ENCODE measurements around the gene SPTB.
"Not testable (repeated sequence)": the region's sequence is repeated elsewhere in the genome, so short reads cannot be mapped to it uniquely, and the experiment has no call there.

Gene SPTB

DNA sequence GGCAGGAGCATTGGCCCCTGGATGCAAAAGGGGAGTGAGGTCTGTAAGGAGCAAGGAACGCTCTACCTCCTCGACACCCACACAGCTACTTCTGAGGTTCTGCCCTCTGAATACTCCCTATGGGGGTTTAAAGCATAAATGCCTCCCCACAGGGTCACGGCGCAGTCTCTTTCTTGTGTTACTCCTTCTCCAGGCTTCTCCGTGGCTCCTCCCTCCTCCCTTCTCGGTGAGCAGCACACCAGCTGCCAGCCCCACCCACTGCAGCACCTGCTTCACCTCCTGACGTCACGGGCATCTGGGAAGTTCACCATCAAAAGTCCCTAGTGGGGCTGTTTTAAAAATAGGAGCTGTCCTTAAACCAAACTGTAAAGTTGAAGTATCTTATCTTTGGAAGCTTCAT lies 67.3 kb downstream of the SPTB start:
- H3K27me3 ChIP-seq (ENCODE audit: control insufficient read depth in 1 of 2, insufficient read depth in 2 of 2, low read length in 2 of 2) = no peaks in the 10 kb centered on the region
- H3K36me3 ChIP-seq (ENCODE audit: control insufficient read depth in 1 of 2, insufficient read depth in 2 of 2, low read length in 2 of 2) = no peaks in the 10 kb centered on the region
- H3K27ac ChIP-seq (ENCODE audit: low read depth, low read length) = no peak overlapping the region
- no peak overlapping the region for H3K4me3 ChIP-seq (ENCODE audit: low read depth in 1 of 2, low read length in 2 of 2)
- no peaks in the 10 kb centered on the region for H3K9me3 ChIP-seq (ENCODE audit: control insufficient read depth in 1 of 2, low read length in 2 of 2)
- no peak overlapping the region for H3K9ac ChIP-seq (ENCODE audit: low read depth in 1 of 2, low read length in 2 of 2)
- peaks cover 0 to 3% of the 10 kb centered on the region in 2 donors for H3K4me1 ChIP-seq (ENCODE audit: control insufficient read depth in 1 of 2, insufficient read depth in 2 of 2, low read length in 2 of 2)

GRCh38 chr14:64811676-64812075 lies 68.0 kb downstream of the SPTB start:
- Histone ChIP-seq H3K36me3 (ENCODE audit: control insufficient read depth in 1 of 2, insufficient read depth in 2 of 2, low read length in 2 of 2) (no peaks in the 10 kb centered on the region), H3K27ac (ENCODE audit: low read depth, low read length) (no peak overlapping the region), H3K9me3 (ENCODE audit: control insufficient read depth in 1 of 2, low read length in 2 of 2) (no peaks in the 10 kb centered on the region), H3K4me1 (ENCODE audit: control insufficient read depth in 1 of 2, insufficient read depth in 2 of 2, low read length in 2 of 2) (peaks cover 0 to 3% of the 10 kb centered on the region in 2 donors), H3K4me3 (ENCODE audit: low read depth in 1 of 2, low read length in 2 of 2) (no peak overlapping the region), H3K27me3 (ENCODE audit: control insufficient read depth in 1 of 2, insufficient read depth in 2 of 2, low read length in 2 of 2) (no peaks in the 10 kb centered on the region), H3K9ac (ENCODE audit: low read depth in 1 of 2, low read length in 2 of 2) (no peak overlapping the region)

DNA sequence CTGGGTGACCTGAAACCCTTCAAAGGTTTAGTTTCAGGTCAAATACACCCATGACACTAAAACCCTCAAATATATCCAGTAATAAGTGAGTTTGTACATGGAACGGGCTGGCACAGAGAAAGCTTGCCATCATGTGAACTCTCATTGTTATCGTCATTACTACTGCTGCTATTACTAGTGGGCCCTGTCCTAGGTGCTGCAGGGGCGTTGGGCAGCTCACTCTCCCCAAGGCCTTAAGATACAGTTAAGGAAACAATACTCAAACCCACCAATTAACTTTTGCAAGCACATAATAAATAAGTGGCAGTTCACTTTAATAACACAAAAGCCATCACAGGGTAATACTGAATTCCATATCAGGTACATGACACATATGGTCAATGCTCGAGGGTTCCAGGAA lies 71.3 kb downstream of the SPTB start:
- H3K27ac ChIP-seq (ENCODE audit: low read depth, low read length) = no peak overlapping the region
- no peak overlapping the region for H3K9ac ChIP-seq (ENCODE audit: low read depth in 1 of 2, low read length in 2 of 2)
- peaks cover 0 to 3% of the 10 kb centered on the region in 2 donors for H3K4me1 ChIP-seq (ENCODE audit: control insufficient read depth in 1 of 2, insufficient read depth in 2 of 2, low read length in 2 of 2)
- no peaks in the 10 kb centered on the region for H3K27me3 ChIP-seq (ENCODE audit: control insufficient read depth in 1 of 2, insufficient read depth in 2 of 2, low read length in 2 of 2)
- no peaks in the 10 kb centered on the region for H3K36me3 ChIP-seq (ENCODE audit: control insufficient read depth in 1 of 2, insufficient read depth in 2 of 2, low read length in 2 of 2)
- no peak overlapping the region for H3K4me3 ChIP-seq (ENCODE audit: low read depth in 1 of 2, low read length in 2 of 2)
- H3K9me3 ChIP-seq (ENCODE audit: control insufficient read depth in 1 of 2, low read length in 2 of 2) = no peaks in the 10 kb centered on the region

DNA sequence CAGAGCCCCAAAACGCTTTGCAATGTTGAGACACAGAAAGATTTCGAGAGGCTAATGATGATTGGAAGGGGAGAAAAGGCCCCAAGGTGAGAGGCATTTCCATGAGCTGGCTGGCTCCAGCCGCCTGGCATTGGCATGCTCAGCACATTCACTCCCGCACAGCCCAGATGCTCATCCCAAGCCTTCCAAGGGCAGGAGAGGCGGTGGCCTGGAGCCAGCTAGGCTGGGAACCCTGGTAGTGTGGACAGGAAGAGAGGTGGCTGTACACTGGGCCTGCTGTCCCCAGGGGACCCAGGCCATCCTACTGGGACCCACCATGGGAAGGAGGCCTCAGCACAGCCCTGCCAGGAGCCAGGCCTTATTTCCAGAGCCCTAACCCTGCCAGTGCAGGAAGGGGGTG lies 72.2 kb downstream of the SPTB start:
- Histone ChIP-seq H3K36me3 (ENCODE audit: control insufficient read depth in 1 of 2, insufficient read depth in 2 of 2, low read length in 2 of 2) (no peaks in the 10 kb centered on the region), H3K9me3 (ENCODE audit: control insufficient read depth in 1 of 2, low read length in 2 of 2) (no peaks in the 10 kb centered on the region), H3K27ac (ENCODE audit: low read depth, low read length) (no peak overlapping the region), H3K27me3 (ENCODE audit: control insufficient read depth in 1 of 2, insufficient read depth in 2 of 2, low read length in 2 of 2) (no peaks in the 10 kb centered on the region), H3K4me1 (ENCODE audit: control insufficient read depth in 1 of 2, insufficient read depth in 2 of 2, low read length in 2 of 2) (peaks cover 0 to 3% of the 10 kb centered on the region in 2 donors), H3K4me3 (ENCODE audit: low read depth in 1 of 2, low read length in 2 of 2) (no peak overlapping the region), H3K9ac (ENCODE audit: low read depth in 1 of 2, low read length in 2 of 2) (no peak overlapping the region)

DNA sequence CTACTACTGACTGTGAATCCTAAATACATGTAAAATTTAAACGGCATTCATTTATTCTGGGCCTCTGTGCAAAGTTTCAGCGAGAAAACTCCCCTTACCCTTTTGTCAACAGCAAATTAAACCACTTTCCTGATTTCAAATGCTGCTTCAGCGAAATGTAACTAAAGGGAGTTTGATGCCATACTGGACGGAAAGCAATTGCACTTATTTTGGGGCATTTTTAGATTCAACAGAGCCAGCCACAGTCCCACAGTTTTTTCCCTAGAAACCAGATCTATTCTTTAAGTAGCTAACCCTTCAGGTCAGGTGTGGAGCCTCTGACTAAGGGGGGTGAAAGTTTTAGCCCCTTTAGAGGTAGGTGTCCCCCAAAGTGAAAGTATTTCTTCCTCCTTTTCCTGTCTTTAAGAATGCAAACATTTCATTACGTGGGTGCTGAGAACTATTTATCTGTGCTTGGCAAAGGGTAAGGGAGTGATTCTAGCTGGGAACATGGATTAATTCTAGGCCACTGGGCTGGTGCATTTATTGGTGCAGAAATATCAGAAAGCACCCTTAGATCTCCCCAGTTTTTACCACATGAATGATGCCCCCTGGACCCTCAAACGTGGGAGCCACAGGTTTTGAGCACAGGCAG lies 72.7 kb downstream of the SPTB start:
- no peak overlapping the region for H3K27ac ChIP-seq (ENCODE audit: low read depth, low read length)

DNA sequence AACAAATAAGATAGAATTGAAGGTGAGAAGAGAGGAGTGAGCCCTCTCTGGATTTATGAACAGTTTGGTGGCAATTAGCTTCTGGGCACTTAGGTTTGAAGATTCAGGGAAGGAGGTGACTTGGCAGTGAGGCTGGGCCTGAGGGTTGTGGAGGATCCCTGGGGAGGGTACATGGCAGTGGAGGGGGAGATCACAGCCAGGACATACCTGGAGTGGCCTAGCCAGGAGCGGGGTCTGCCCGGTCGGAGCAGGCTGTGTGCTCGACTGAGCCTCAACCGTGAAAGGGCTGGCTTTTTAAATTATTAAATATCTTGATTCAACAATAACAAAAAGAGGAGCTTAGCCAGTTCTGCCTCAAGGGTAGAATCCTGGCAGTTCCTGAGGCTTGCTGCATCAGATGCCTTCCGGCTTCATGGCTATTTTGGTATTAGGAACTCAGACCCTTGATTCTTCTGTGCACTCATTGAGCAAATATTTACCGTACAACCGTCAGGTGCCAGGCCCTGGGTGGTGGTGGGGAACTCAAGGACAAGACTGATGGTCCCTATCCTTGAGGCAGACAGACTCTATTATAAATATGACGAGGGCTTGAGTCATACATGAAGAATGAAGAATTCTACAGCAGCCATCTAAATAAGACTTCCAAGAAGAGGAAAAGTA lies 73.4 kb downstream of the SPTB start:
- Histone ChIP-seq H3K4me1 (ENCODE audit: control insufficient read depth in 1 of 2, insufficient read depth in 2 of 2, low read length in 2 of 2) (no peaks in the 10 kb centered on the region), H3K9me3 (ENCODE audit: control insufficient read depth in 1 of 2, low read length in 2 of 2) (no peaks in the 10 kb centered on the region), H3K36me3 (ENCODE audit: control insufficient read depth in 1 of 2, insufficient read depth in 2 of 2, low read length in 2 of 2) (no peaks in the 10 kb centered on the region), H3K27ac (ENCODE audit: low read depth, low read length) (no peak overlapping the region), H3K27me3 (ENCODE audit: control insufficient read depth in 1 of 2, insufficient read depth in 2 of 2, low read length in 2 of 2) (no peaks in the 10 kb centered on the region), H3K9ac (ENCODE audit: low read depth in 1 of 2, low read length in 2 of 2) (no peak overlapping the region), H3K4me3 (ENCODE audit: low read depth in 1 of 2, low read length in 2 of 2) (no peak overlapping the region)

More for the DNA sequence above, 72.7 kb downstream of the SPTB start:
- Histone ChIP-seq H3K4me3 (ENCODE audit: low read depth in 1 of 2, low read length in 2 of 2) (no peak overlapping the region), H3K36me3 (ENCODE audit: control insufficient read depth in 1 of 2, insufficient read depth in 2 of 2, low read length in 2 of 2) (no peaks in the 10 kb centered on the region), H3K9ac (ENCODE audit: low read depth in 1 of 2, low read length in 2 of 2) (no peak overlapping the region), H3K27me3 (ENCODE audit: control insufficient read depth in 1 of 2, insufficient read depth in 2 of 2, low read length in 2 of 2) (no peaks in the 10 kb centered on the region), H3K9me3 (ENCODE audit: control insufficient read depth in 1 of 2, low read length in 2 of 2) (no peaks in the 10 kb centered on the region), H3K4me1 (ENCODE audit: control insufficient read depth in 1 of 2, insufficient read depth in 2 of 2, low read length in 2 of 2) (no peaks in the 10 kb centered on the region)

DNA sequence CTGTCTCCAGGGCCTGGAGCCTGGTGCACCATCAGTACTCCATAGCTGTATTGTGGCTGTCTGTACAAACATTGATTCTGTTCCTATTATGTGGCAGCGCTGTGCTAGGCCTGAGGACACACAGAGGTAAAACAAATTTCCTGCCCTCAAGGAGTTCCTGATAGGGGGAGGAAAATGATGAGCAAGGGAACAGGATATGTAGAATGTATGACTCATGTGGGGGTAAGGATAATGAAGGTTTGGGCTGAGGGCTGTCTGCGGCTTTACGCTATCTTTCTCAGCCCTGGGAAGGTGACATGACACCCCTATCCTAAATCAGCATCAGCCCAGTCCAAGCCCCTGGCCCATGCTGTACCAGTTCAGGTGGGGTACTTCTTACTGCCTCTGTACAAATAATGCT lies 74.1 kb downstream of the SPTB start:
- H3K9ac ChIP-seq (ENCODE audit: low read depth in 1 of 2, low read length in 2 of 2); H3K9me3 ChIP-seq (ENCODE audit: control insufficient read depth in 1 of 2, low read length in 2 of 2); H3K36me3 ChIP-seq (ENCODE audit: control insufficient read depth in 1 of 2, insufficient read depth in 2 of 2, low read length in 2 of 2); H3K4me3 ChIP-seq (ENCODE audit: low read depth in 1 of 2, low read length in 2 of 2); H3K27me3 ChIP-seq (ENCODE audit: control insufficient read depth in 1 of 2, insufficient read depth in 2 of 2, low read length in 2 of 2); H3K27ac ChIP-seq (ENCODE audit: low read depth, low read length); H3K4me1 ChIP-seq (ENCODE audit: control insufficient read depth in 1 of 2, insufficient read depth in 2 of 2, low read length in 2 of 2): not testable (repeated sequence)

GRCh38 chr14:64804754-64805260 lies 74.9 kb downstream of the SPTB start:
- H3K9me3 ChIP-seq (ENCODE audit: control insufficient read depth in 1 of 2, low read length in 2 of 2) = no peaks in the 10 kb centered on the region
- H3K36me3 ChIP-seq (ENCODE audit: control insufficient read depth in 1 of 2, insufficient read depth in 2 of 2, low read length in 2 of 2) = no peaks in the 10 kb centered on the region
- no peaks in the 10 kb centered on the region for H3K4me1 ChIP-seq (ENCODE audit: control insufficient read depth in 1 of 2, insufficient read depth in 2 of 2, low read length in 2 of 2)
- no peak overlapping the region for H3K9ac ChIP-seq (ENCODE audit: low read depth in 1 of 2, low read length in 2 of 2)
- no peak overlapping the region for H3K27ac ChIP-seq (ENCODE audit: low read depth, low read length)
- H3K4me3 ChIP-seq (ENCODE audit: low read depth in 1 of 2, low read length in 2 of 2) = no peak overlapping the region
- H3K27me3 ChIP-seq (ENCODE audit: control insufficient read depth in 1 of 2, insufficient read depth in 2 of 2, low read length in 2 of 2) = no peaks in the 10 kb centered on the region

DNA sequence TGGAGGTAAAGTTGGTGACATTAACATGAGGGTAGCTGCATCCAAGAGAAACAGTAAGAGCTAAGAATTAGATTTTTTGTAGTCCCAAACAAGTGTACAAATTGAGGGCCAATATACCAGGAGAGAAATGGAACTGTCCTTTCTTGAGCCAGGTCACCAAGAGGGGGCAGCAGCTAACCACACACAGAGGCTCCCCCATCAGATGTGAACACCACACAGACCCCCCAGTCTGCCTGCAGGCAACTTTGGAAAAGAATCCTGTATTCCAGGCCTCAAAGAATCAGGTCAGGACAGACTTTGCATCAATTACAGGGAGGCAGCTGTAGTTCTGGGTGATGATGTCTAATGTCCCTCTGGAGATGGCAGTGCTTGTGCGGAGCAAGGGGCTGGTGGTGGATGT lies 77.9 kb downstream of the SPTB start:
- Histone ChIP-seq H3K9ac (ENCODE audit: low read depth in 1 of 2, low read length in 2 of 2) (no peak overlapping the region), H3K9me3 (ENCODE audit: control insufficient read depth in 1 of 2, low read length in 2 of 2) (no peaks in the 10 kb centered on the region), H3K4me1 (ENCODE audit: control insufficient read depth in 1 of 2, insufficient read depth in 2 of 2, low read length in 2 of 2) (no peaks in the 10 kb centered on the region), H3K4me3 (ENCODE audit: low read depth in 1 of 2, low read length in 2 of 2) (no peak overlapping the region), H3K27me3 (ENCODE audit: control insufficient read depth in 1 of 2, insufficient read depth in 2 of 2, low read length in 2 of 2) (no peaks in the 10 kb centered on the region), H3K36me3 (ENCODE audit: control insufficient read depth in 1 of 2, insufficient read depth in 2 of 2, low read length in 2 of 2) (no peaks in the 10 kb centered on the region), H3K27ac (ENCODE audit: low read depth, low read length) (no peak overlapping the region)

DNA sequence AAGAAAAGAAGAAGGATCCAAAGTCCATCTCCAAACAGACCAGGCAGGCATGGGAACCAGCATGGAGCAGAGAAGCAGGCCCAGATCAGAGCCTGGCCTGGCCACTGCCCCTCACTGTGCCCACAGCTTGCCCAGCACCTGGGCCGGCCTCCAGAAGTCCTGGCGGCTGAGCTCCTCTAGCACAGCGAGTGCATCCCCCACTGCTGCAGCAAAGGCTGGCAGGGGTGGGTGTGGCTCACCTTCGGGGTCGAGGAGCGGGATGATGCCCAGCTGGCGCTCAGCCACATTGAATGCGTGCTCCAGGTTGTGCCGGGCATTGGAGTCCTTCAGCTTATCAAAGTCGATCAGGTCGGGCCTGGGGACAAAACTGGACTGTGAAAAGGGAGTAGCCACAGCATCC lies 78.7 kb downstream of the SPTB start:
- H3K4me3 ChIP-seq (ENCODE audit: low read depth in 1 of 2, low read length in 2 of 2) = no peak overlapping the region
- no peak overlapping the region for H3K9ac ChIP-seq (ENCODE audit: low read depth in 1 of 2, low read length in 2 of 2)
- H3K4me1 ChIP-seq (ENCODE audit: control insufficient read depth in 1 of 2, insufficient read depth in 2 of 2, low read length in 2 of 2) = no peaks in the 10 kb centered on the region
- H3K27me3 ChIP-seq (ENCODE audit: control insufficient read depth in 1 of 2, insufficient read depth in 2 of 2, low read length in 2 of 2) = no peaks in the 10 kb centered on the region
- H3K36me3 ChIP-seq (ENCODE audit: control insufficient read depth in 1 of 2, insufficient read depth in 2 of 2, low read length in 2 of 2) = no peaks in the 10 kb centered on the region
- H3K9me3 ChIP-seq (ENCODE audit: control insufficient read depth in 1 of 2, low read length in 2 of 2) = no peaks in the 10 kb centered on the region
- no peak overlapping the region for H3K27ac ChIP-seq (ENCODE audit: low read depth, low read length)
